NCI-H2081 (cell line): ENCODE measurements around the gene RRP1B.

Source experiments
- DNase-seq, 2 experiments: peaks; one replicate each; lab custom pipeline; 2025; lab: John Stamatoyannopoulos, UW

Gene RRP1B

DNA sequence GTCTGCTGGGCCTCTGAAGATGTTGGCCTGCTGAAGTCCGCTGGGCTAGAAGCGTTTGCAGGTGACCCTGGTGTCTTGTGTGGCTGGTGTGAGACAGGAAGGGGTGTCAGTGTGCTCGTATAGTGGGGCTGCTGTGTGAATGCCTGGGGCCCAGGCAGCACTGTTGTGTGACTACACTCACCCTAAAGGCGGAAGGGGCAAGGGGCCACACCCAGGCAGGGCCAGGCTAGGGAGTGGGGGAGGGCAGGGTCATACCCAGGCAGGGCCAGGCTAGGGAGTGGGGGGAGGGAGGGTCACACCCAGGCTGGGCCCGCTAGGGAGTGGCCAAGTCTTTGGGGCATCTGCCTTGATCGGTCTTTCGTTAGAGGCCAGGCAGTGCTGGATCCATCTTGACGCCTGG lies 84.6 kb downstream of the RRP1B start:
- DNase-seq, result no peak

GRCh38 chr21:43744725-43745124 lies 85.4 kb downstream of the RRP1B start:
- DNase-seq, result no peak
